GM19240 (cell line): ENCODE measurements around the gene LRMDA.

Experiments
- DNase-seq: peaks from one replicate; pipeline ENCODE4 v3.0.0; 2011; ENCODE audit warnings: low spot score; ENCODE audit not compliant: insufficient read length

Gene LRMDA

DNA sequence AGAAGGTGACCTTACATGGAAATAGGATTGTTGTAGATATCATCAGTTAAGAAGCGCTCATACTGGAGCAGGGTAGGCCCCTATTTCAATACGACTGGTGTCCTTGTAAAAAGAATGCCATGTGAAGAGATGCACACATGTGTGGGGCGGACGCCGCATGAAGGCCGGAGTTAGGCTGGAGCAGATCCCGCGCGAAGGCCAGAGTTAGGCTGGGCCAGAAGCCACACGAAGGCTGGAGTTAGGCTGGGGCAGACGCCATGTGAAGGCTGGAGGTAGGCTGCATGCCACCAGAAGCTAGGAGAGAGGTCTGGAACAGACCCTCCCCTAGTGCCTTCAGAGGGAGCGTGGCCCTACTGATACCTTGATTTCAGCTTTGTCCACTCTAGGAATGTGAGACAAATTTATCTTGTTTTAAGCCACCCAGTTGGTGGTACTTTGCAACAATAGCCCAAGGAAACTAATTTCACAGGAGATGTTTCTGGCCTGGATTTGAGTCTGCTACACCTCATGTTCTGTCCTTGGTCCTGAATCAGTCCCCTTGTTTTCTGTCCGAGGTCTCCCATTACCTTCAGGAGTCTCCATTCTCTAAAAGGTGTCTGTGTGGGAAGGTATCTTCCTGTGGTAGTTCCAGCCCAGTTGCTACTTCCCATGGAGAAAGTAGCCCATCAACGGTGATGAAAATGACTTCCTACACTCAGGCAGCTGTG is 585.8 kb downstream of the LRMDA start:
- DNase-seq = no peak

- DNase-seq = no peak
These were observed 586.5 kb downstream of the LRMDA start for GRCh38 chr10:76017733-76018433.

DNA sequence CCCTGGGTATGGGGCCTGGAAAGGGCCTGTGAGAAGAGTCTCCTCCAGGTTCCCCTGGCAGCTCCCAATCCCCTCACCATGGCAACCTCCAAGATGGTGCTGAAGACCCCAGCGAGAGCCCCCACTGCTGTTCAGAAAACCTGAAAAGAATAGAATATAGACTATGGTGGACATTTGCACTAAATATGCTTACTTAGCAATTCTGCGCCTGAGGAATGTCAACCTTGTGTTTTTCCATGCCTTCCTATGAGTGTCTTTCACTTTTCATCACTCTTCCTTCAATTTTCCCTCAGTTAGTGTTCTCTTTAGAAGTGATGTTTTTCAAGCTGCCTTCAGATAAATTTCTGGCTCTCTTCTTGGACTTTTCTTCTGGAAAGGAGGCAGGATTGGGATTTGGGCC is 589.2 kb downstream of the LRMDA start:
- no peak for DNase-seq

- no peak for DNase-seq
These were observed 590.0 kb downstream of the LRMDA start for GRCh38 chr10:76021398-76021797.

DNA sequence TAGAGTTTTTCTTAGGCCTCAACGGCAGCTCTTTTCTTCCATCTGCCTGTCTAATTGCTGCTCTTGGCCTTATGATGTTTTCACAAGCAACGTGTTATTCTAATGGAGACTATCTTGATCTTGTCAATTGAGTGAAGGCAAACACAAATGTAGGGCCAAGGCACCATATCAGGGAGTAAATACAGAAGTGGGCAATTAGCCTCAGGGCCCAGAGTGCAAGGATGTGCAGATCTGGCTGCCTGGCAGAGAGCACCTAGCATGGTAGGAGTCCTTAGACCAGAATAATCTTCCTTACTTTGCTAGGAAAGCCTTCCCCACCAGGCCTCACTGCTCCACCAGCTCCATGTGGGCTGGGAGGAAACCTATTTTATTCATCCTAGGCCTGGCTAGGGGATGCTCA is 590.9 kb downstream of the LRMDA start:
- no peak for DNase-seq

- no peak for DNase-seq
These were observed 591.6 kb downstream of the LRMDA start for GRCh38 chr10:76023007-76023406.

GRCh38 chr10:76024460-76025123 is 593.2 kb downstream of the LRMDA start:
- no peak for DNase-seq

- DNase-seq = no peak
These were observed 593.7 kb downstream of the LRMDA start for GRCh38 chr10:76025124-76025477.

DNA sequence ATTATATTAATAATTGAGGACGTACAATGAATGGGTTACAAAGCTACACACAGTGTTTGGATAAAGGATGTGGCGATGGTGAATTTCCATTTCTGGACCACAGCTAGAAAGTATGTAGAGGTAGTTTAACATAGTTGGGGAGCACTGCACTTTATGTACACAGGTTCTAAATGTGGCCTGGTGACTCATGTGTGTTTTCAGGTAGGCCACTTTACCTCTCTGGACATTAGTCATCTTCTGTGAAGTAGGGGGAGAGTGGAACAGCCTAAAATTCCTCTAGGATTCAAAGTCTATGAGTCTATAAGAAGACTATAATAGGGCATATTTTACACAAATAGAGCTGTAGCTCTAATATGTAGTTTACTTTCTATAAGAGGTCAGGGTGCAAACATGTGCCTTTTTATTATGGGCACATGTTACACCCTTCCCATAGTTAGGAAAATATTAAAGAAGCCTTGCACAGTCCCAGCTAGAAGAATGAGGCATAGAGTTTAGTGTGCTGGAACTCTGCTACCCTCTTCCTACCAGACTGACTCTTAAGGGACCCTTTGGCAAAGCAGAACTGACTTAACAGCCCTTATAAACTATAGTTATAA is 594.9 kb downstream of the LRMDA start:
- no peak for DNase-seq

- no peak for DNase-seq
These were observed 595.5 kb downstream of the LRMDA start for GRCh38 chr10:76026905-76027304.

DNA sequence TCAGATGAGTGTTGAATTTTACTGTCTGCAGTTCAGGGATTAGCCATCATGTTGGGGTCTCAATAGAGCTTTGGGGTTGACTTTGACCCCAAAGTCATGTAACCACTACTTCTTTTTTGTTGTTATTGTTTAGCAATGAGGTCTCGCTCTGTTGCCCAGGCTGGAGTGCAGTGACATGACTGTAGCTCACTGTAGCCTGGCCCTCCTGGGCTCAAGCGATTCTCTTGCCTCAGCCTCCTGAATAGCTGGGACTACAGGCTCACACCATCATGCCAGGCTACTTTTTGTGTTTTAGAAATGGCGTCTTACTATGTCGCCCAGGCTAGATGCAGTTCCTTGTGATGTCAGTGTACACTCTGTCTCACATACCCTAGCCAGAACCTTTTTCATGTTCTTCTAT is 598.4 kb downstream of the LRMDA start:
- DNase-seq = no peak

DNA sequence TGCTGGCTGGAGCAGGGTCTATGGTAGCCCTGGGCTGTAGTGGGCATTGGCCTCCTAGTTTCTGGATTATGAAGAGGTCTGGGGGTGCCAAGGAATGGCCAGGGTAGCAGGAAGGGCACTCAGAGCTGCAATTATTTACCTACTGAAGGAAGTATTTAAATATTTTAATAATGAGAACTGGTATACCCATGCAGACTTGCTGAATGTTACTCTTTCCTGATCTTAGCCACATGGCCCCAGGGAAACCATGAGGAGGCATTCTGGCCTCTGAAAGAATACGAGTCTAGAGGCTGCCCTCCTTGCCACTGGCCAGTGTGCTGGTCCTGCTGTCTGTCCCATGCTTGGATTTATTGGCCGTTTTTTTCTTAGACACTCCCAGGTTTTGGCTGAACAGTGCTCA is 599.7 kb downstream of the LRMDA start:
- no peak for DNase-seq

GRCh38 chr10:76031769-76032699 is 600.6 kb downstream of the LRMDA start:
- no peak for DNase-seq

DNA sequence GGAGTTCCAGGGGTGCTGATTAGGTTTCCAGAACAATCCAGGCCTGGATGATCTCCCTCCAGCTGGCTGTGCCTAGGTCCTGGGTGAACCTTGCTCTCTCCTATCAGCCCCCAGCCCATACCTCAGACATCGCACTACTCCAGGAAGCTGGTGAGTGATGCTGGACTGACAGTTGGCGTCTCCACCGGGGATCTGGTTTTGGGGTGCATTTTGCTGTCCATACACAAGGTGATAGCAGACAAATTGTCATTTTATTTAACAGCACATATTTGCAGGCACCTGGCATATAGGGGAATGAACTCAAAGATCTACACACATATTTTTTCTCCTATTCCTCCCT is 601.2 kb downstream of the LRMDA start:
- DNase-seq = no peak

GRCh38 chr10:76033457-76034196 is 602.2 kb downstream of the LRMDA start:
- DNase-seq = no peak

- no peak for DNase-seq
These were observed 603.2 kb downstream of the LRMDA start for GRCh38 chr10:76034353-76035205.

GRCh38 chr10:76035206-76036110 is 604.0 kb downstream of the LRMDA start:
- DNase-seq = no peak

GRCh38 chr10:76036111-76036940 is 604.9 kb downstream of the LRMDA start:
- peak; percentile 35 for DNase-seq
